Spleen (tissue), 11 donors: Measurements from ENCODE around the gene CHRNE. TPM values are rescaled to one million over a fixed set of nuclear protein-coding genes. Genes with fewer than 3 reads are reported as not detected.

Source experiments
- DNase-seq: peaks from one replicate; pipeline ENCODE4 v3.0.0-alpha.2; 2020
- H3K27ac ChIP-seq, 8 donors: fragments of 200-600 bp; sonication (generic) in 7 of 8; 1 replicate in 4 of 8; 2 replicates in 4 of 8; pipeline versions ENCODE4 v1.5.0 to v1.8.0; 2016 to 2021; ENCODE audit warnings: inconsistent platforms in 4 of 8, mild to moderate bottlenecking in 4 of 8, moderate library complexity in 1 of 8
- H3K27me3 ChIP-seq, 7 donors: fragments of 200-600 bp; sonication (generic) in 6 of 7; replicated peaks in 1 of 7; 1 replicate in 4 of 7; 2 replicates in 3 of 7; pipeline versions ENCODE4 v1.5.0 to v1.8.0; 2016 to 2021; ENCODE audit warnings: inconsistent platforms in 3 of 7, mild to moderate bottlenecking in 1 of 7
- H3K36me3 ChIP-seq, 6 donors: fragments of 200-600 bp; sonication (generic) in 5 of 6; 1 replicate in 4 of 6; 2 replicates in 2 of 6; pipeline versions ENCODE4 v1.5.0 to v1.8.0; 2016 to 2021; ENCODE audit warnings: inconsistent platforms in 2 of 6
- H3K4me1 ChIP-seq, 6 donors: fragments of 200-600 bp; sonication (generic) in 5 of 6; 1 replicate in 3 of 6; 2 replicates in 3 of 6; pipeline versions ENCODE4 v1.5.0 to v1.8.0; 2016 to 2021; ENCODE audit warnings: inconsistent platforms in 3 of 6
- H3K4me3 ChIP-seq, 8 donors: fragments of 200-600 bp; sonication (generic) in 7 of 8; 1 replicate in 4 of 8; 2 replicates in 4 of 8; pipeline versions ENCODE4 v1.5.0 to v1.8.0; 2016 to 2021; ENCODE audit warnings: inconsistent platforms in 4 of 8, mild to moderate bottlenecking in 4 of 8, moderate library complexity in 2 of 8
- H3K9me3 ChIP-seq, 8 donors: fragments of 200-600 bp; sonication (generic) in 7 of 8; 1 replicate in 4 of 8; 2 replicates in 4 of 8; pipeline versions ENCODE4 v1.5.0 to v1.8.0; 2016 to 2021; ENCODE audit warnings: inconsistent platforms in 4 of 8
- POLR2A ChIP-seq, 3 donors: fragments of 450-650 bp; IDR thresholded peaks; one replicate each; pipeline ENCODE4 v1.5.1; 2017; ENCODE audit warnings: antibody characterized with exemption in 3 of 3, mild to moderate bottlenecking in 1 of 3
- POLR2AphosphoS5 ChIP-seq, 3 donors: sonication (generic); formaldehyde crosslinking; IDR thresholded peaks; one replicate each; pipeline ENCODE4 v1.5.1; 2017; ENCODE audit warnings: antibody characterized with exemption in 3 of 3
- WGBS, 5 donors: extraction: QIAGEN DNeasy Blood & Tissue Kit in 3 of 5; methylation state at CpG; one replicate each; pipeline versions ENCODE4 v1.1.5 to v1.1.7; 2013 to 2018; 5-methylcytosine and 5-hydroxymethylcytosine counted together
- intact Hi-C: fragments of 100-400 bp; cut with DNase I; formaldehyde crosslinking; loops from one replicate; pipeline ENCODE4 v1.15.0; 2023; ENCODE audit warnings: low total_unique reads
- polyA plus RNA-seq, 3 donors: library from polyadenylated mRNA; stranded (reverse); fragments of 200-250 nt; gene quantifications; one replicate each; pipeline ENCODE4 v1.2.1, GENCODE V29; 2013
- total RNA-seq, 7 donors: library from RNA; depleted of rRNA in 3 of 7; stranded (reverse); fragments of >200 nt in 3 of 7; fragmentation: NEBNext Ultra II Directional in 4 of 7; extraction: Animal tissue kit (Norgen Biotek cat#: 25700) in 4 of 7; gene quantifications; one replicate each; pipeline versions ENCODE4 v1.1.0 to v1.2.1, GENCODE V29; 2016 to 2021
- TF ChIP-seq, protein P1 (sequence below), 11 experiments: fragments of 200-600 bp in 7 of 11; fragments of 450-650 bp in 4 of 11; sonication (generic) in 4 of 11; IDR thresholded peaks in 8 of 11; conservative IDR thresholded peaks in 3 of 11; 1 replicate in 7 of 11; 2 replicates in 4 of 11; pipeline versions ENCODE4 v1.4.0 to v1.8.0; 2016 to 2021; ENCODE audit warnings: antibody characterized with exemption in 11 of 11, inconsistent platforms in 4 of 11, mild to moderate bottlenecking in 1 of 11
- donor health status: healthy with polysubstance abuse.
- donor health status: DM: no; HTN: no; CAD: no; lungs with moderate emphysema.
- donor health status: DM: no; HTN: no; CAD: no.
- donor health status: Bipolar disorder and iron deficiency.
- donor health status: healthy.
- donor health status: DM: no; HTN: no; CAD: no.
- donor health status: DM: yes; HTN: yes; CAD: no.

The CHRNE gene
- total and polyA plus RNA-seq, 10 donors, result 0.33 to 3.0 (median 1.3) TPM

DNA sequence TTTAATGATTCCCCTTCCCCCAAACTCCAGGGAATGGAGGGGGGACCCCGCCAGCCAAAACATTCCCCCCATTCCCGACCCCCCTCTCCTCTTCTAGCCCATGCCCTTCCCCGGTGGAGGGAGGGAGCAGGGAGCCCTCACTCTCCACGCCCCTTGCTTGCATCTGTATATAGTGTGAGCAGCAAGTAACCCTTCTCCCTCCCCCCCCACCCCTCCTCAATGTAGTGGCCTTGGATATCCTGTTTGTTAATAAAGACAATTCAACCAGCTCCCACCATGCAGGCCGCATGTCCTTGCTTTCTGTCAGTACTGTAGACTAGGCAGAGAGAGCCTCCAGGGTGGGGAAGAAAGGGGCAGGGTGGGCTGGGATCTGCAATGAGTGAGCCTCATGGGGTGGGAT lies 5.1 kb downstream of the CHRNE start:
- DNase-seq, result no peak

DNA sequence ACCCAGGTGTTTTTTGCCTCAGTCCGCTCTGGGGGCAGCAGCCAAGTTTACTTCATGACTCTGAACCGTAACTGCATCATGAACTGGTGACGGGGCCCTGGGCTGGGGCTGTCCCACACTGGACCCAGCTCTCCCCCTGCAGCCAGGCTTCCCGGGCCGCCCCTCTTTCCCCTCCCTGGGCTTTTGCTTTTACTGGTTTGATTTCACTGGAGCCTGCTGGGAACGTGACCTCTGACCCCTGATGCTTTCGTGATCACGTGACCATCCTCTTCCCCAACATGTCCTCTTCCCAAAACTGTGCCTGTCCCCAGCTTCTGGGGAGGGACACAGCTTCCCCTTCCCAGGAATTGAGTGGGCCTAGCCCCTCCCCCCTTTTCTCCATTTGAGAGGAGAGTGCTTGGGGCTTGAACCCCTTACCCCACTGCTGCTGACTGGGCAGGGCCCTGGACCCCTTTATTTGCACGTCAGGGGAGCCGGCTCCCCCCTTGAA lies 5.7 kb downstream of the CHRNE start:
- H3K36me3 ChIP-seq, result peaks cover 0 to 56% (median 49%) of the 10 kb centered on the region in 6 donors
- H3K27ac ChIP-seq, result no peak overlapping the region
- peaks cover 0 to 36% (median 0%) of the 10 kb centered on the region in 7 donors for H3K27me3 ChIP-seq
- no peak for TF ChIP-seq POLR2A (IDR thresholded peaks at IDR 0.05)
- TF ChIP-seq POLR2AphosphoS5 (IDR thresholded peaks at IDR 0.05), result no peak
- TF ChIP-seq, protein P1, sequence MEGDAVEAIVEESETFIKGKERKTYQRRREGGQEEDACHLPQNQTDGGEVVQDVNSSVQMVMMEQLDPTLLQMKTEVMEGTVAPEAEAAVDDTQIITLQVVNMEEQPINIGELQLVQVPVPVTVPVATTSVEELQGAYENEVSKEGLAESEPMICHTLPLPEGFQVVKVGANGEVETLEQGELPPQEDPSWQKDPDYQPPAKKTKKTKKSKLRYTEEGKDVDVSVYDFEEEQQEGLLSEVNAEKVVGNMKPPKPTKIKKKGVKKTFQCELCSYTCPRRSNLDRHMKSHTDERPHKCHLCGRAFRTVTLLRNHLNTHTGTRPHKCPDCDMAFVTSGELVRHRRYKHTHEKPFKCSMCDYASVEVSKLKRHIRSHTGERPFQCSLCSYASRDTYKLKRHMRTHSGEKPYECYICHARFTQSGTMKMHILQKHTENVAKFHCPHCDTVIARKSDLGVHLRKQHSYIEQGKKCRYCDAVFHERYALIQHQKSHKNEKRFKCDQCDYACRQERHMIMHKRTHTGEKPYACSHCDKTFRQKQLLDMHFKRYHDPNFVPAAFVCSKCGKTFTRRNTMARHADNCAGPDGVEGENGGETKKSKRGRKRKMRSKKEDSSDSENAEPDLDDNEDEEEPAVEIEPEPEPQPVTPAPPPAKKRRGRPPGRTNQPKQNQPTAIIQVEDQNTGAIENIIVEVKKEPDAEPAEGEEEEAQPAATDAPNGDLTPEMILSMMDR (IDR thresholded peaks at IDR 0.05 in 8 of 11, conservative IDR thresholded peaks at IDR 0.05 in 3 of 11), result no peak
- peaks cover 23 to 43% (median 36%) of the 10 kb centered on the region in 6 donors for H3K4me1 ChIP-seq
- intact Hi-C loops, result no loop called here
- H3K4me3 ChIP-seq, result no peak overlapping the region
- DNase-seq, result no peak
- WGBS, 5 donors, result 86 to 94% (median 88%) methylated on average over 10 of the region's 10 CpGs
- H3K9me3 ChIP-seq, result no peaks in the 10 kb centered on the region

More for the DNA sequence above, 5.1 kb downstream of the CHRNE start:
- H3K9me3 ChIP-seq, result no peaks in the 10 kb centered on the region
- WGBS, 5 donors, result 83 to 93% (median 88%) methylated on average over 5 of the region's 5 CpGs
- H3K27ac ChIP-seq, result no peak overlapping the region
- TF ChIP-seq, protein P1 (IDR thresholded peaks at IDR 0.05 in 8 of 11, conservative IDR thresholded peaks at IDR 0.05 in 3 of 11), result no peak
- TF ChIP-seq POLR2A (IDR thresholded peaks at IDR 0.05) (no peak), POLR2AphosphoS5 (IDR thresholded peaks at IDR 0.05) (no peak)
- H3K4me1 ChIP-seq, result peaks cover 27 to 48% (median 41%) of the 10 kb centered on the region in 6 donors
- H3K27me3 ChIP-seq, result peaks cover 0 to 36% (median 0%) of the 10 kb centered on the region in 7 donors
- intact Hi-C loops, result no loop called here
- peaks cover 0 to 51% (median 43%) of the 10 kb centered on the region in 6 donors for H3K36me3 ChIP-seq
- H3K4me3 ChIP-seq, result no peak overlapping the region

DNA sequence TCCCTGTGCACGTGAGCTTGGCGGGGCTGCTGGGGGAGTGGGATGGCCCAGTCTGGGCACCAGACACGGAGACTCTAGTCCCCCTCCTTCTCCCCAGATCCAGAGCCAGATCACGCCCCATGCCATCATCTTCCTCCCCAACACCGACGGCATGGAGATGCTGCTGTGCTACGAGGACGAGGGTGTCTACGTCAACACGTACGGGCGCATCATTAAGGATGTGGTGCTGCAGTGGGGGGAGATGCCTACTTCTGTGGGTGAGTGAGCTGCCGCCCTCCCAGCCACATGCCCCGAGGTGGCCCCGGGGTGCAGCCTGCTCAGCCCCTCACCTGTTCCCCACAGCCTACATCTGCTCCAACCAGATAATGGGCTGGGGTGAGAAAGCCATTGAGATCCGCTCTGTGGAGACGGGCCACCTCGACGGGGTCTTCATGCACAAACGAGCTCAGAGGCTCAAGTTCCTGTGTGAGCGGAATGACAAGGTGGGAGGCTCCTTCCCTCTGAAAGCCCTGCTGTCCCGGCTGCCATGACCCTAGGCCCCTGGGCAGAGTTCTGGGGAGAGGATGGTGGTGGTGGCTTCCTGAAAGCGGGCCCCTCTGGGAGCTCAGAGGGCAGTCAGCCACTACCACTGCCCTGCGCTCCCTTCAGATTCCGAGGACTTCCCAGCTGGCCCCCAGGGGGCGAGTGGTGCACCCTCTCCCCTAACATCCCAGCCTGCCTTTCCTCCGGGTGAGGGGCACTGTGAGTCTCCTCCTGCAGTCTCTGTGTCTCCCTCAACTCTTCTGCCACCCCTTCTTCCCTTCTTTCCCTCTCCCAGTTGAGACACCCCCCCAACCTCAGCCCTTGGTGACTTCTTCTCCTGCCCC lies 6.3 kb downstream of the CHRNE start:
- no peaks in the 10 kb centered on the region for H3K9me3 ChIP-seq
- peaks cover 20 to 36% (median 31%) of the 10 kb centered on the region in 6 donors for H3K4me1 ChIP-seq
- no peak overlapping the region for H3K27ac ChIP-seq
- intact Hi-C loops, result no loop called here
- no peak for TF ChIP-seq POLR2A (IDR thresholded peaks at IDR 0.05)
- TF ChIP-seq, protein P1 (IDR thresholded peaks at IDR 0.05 in 8 of 11, conservative IDR thresholded peaks at IDR 0.05 in 3 of 11), result no peak
- TF ChIP-seq POLR2AphosphoS5 (IDR thresholded peaks at IDR 0.05), result no peak
- H3K4me3 ChIP-seq, result no peak overlapping the region
- WGBS, 5 donors, result 85 to 95% (median 93%) methylated on average over 24 to 27 of the region's 27 CpGs
- H3K36me3 ChIP-seq, result peaks cover 0 to 63% (median 56%) of the 10 kb centered on the region in 6 donors
- DNase-seq, result no peak
- H3K27me3 ChIP-seq, result peaks cover 0 to 32% (median 0%) of the 10 kb centered on the region in 7 donors
